GM19328 (cell line): ENCODE results near the gene RNF130.
"Not testable (repeated sequence)": the region's sequence is repeated elsewhere in the genome, so short reads cannot be mapped to it uniquely, and the experiment has no call there.

Source experiments
- ATAC-seq: cut with Tn5 transposase; IDR thresholded peaks from one replicate; pipeline ENCODE4 v1.9.1; 2021; ENCODE audit warnings: mild to moderate bottlenecking, moderate library complexity; ENCODE audit not compliant: unreplicated experiment

Gene RNF130

GRCh38 chr5:180026320-180026719 is 45.2 kb downstream of the RNF130 start:
- ATAC-seq = no peak

DNA sequence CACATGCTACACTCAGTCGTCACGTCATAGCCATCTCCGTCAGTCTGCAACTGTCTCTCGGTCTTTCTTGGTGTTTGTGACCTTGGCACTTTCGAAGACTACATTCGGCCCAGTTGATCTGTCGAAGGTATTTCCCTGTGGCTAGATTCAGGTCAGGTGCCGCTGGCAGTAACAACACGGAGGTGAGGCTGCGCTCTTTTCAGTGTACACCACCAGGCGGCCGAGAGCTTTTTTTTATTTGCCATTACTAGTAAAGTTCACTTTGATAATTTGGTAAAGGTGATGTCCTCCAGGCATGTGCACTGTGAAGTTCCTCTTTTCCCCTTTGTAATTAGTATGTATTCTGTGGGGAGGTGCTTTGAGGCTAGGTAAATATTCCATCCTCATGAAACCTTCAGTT is 49.7 kb downstream of the RNF130 start:
- no peak for ATAC-seq

GRCh38 chr5:180020176-180020575 is 51.4 kb downstream of the RNF130 start:
- no peak for ATAC-seq

DNA sequence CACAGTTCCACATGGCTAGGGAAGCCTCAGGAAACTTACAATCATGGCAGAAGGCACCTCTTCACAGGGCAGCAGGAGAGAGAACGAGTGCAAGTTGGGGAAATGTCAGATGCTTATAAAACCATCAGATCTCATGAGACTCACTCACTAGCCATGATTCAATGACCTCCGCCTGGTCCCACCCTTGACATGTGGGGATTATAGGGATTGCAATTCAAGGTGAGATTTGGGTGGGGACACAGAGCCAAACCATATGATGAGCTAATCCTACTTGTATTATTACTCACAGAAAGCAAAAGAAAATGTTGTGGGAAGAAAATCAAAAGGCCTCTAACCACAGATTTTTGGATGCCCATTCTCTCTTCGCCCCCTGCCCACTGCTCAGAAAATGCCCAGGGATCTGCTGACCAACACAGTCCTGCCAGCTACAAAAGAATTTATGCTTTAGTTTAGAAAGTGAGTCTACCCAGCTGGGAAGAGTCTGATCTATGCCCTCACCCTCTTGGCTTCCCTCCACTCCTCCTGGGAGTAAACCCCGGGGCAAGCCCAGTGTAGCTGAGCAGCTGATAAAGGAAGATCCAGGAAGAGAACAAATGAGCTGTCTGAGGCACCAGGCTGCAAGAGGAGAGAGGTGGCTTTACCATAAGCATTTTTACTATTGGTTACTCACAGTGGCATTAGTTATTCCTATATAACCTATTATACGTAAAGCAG is 53.1 kb downstream of the RNF130 start:
- ATAC-seq = no peak

GRCh38 chr5:180015523-180015922 is 56.0 kb downstream of the RNF130 start:
- ATAC-seq = not testable (repeated sequence)

DNA sequence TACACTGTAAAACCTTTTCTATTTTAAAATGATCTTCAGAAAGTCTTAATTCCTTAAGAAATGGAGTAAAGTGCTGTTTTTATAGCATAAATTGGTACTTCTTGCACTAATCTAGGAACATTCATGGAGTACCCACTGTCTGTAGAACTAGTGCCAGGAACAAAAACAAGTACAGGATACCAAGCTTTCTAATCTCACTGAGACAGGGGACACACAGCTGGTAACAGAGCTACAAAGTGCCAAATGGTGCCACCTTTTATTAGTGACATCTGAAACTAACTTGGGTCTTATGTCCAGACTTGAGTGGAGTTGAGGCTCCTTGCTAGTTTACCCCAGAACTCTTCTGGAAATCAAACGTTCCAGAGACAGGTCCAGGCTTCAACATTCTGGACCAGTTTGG is 57.9 kb downstream of the RNF130 start:
- no peak for ATAC-seq

DNA sequence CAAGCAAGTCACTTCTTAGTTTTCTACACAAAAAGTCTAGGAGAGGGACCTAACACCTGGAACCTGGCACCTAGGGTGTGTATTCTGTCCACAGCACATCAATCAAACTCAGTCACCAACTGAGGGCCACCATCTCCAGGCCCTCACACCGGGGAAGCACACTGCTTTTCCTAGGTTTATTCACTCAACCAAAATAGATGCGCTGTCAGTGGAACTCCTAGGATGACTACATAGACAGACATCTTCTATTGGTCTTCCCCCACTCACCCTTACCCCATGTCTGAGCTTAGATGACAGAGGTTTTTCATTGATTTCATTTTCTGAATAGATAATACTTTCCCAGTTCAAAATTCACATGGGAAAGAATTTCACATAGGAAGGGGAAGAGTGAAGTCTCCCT is 59.2 kb downstream of the RNF130 start:
- ATAC-seq = no peak

DNA sequence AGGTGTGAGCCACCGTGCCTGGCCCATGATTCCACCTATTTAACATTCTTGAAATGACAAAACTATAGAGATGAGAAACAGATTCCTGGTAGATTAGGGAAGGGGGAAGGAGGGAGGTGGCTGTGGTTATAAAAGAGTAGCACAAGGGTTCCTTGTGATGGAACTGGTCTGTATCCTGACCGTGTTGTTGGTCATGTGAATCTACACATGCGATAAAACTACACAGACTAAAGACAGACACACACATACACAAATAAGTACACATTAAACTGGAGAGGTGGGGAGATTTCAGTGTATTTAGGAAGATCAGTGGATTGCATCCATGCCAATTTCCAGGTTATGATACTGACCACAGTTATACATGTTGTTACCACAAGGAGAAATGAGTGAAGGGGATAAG is 60.9 kb downstream of the RNF130 start:
- ATAC-seq = no peak

DNA sequence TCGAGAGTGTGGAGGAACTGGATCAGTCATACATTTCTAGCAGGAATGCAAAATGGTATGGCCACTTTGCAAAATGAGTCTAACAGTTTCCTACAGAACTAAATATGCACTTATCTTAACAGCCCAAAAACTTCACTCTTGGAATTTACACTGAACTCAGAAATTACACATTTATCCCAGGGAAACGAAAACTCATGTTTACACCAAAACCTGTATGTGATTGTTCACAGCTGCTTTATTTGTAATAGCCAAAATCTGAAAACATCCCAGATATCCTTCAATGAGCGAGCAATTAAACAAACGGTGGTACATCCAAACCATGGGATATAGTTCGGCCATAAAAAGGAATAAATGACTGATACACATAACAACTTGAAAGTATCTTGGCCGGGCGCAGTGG is 62.0 kb downstream of the RNF130 start:
- no peak for ATAC-seq

DNA sequence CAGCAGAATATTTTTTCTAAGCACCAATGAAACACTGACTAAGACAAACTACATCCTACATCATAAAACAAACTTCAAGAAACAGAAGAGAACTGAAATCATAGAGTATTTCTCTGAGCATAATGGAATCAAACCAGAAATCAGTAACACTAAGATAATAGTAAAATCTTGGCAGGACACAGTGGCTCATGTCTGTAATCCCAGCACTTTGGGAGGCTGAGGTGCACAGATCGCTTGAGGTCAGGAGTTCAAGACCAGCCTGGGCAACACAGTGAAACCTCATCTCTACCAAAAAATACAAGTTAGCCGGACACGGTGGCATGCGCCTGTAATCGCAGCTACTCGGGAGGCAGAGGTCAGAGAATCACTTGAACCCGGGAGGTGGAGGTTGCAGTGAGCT is 63.1 kb downstream of the RNF130 start:
- no peak for ATAC-seq

- no peak for ATAC-seq
These were observed 64.0 kb downstream of the RNF130 start for GRCh38 chr5:180007582-180007981.

GRCh38 chr5:180006141-180006540 is 65.4 kb downstream of the RNF130 start:
- ATAC-seq = no peak

DNA sequence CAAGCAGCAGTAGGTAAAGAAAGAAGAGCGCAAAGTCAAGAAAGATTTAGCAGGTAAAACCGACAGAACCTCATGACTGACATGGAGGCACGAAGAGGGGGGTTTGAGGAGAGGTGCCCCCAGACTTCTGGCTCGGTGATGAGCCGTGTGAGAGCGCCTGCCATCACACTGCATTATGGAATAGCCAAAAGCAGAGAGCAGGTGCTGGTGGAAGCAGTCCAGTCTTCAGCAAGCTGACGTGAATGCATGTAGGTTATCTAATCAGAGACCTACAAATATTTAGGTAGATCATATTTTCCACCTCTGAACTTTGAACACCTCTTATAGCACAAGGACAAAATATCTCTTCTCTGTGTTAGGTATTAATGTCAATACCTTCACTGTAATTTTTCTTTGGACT is 68.4 kb downstream of the RNF130 start:
- no peak for ATAC-seq

GRCh38 chr5:180001742-180002141 is 69.8 kb downstream of the RNF130 start:
- ATAC-seq = no peak

DNA sequence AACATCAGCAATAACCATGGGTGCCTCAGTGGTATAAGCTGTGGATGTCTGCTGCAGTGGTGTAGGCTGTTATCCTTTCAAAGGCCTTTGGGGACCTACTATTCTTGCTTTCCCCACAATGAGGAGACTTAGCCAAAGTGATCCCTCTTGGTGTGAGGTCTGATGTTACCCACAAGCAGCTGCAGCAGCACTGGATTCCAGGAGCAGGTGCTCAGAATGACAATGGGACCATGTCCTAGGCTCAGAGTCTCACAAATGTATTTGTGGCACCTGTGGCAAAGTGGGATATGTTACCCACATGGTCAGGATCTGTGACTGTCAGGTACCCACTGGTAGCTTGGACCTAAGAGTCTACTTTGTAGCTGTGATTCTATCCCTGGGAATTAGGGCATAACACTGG is 70.4 kb downstream of the RNF130 start:
- no peak for ATAC-seq

GRCh38 chr5:179998485-179998884 is 73.1 kb downstream of the RNF130 start:
- ATAC-seq = no peak

GRCh38 chr5:179994583-179995323 is 76.8 kb downstream of the RNF130 start:
- no peak for ATAC-seq

DNA sequence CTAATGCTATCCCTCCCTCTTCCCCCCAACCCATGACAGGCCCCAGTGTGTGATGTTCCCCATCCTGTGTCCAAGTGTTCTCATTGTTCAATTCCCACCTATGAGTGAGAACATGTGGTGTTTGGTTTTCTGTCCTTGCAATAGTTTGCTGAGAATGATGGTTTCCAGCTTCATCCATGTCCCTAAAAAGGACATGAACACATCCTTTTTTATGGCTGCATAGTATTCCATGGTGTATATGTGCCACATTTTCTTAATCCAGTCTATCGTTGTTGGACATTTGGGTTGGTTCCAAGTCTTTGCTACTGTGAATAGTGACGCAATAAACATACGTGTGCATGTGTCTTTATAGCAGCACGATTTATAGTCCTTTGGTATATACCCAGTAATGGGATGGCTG is 78.7 kb downstream of the RNF130 start:
- not testable (repeated sequence) for ATAC-seq

GRCh38 chr5:179991106-179991505 is 80.5 kb downstream of the RNF130 start:
- ATAC-seq = no peak

DNA sequence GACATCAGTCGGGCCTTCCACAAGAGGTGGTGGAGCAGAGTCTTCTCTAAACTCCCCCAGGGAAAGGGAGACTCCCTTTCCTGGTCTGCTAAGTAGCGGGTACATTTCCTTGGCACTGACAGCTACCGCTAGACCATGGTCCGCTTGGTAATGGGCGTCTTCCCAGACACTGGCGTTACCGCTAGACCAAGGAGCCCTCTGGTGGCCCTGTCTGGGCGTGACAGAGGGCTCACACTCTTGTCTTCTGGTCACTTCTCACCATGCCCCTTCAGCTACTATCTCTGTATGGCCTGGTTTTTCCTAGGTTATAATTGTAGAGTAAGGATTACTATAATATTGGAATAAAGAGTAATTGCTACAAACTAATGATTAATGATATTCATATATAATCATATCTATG is 81.0 kb downstream of the RNF130 start:
- not testable (repeated sequence) for ATAC-seq

DNA sequence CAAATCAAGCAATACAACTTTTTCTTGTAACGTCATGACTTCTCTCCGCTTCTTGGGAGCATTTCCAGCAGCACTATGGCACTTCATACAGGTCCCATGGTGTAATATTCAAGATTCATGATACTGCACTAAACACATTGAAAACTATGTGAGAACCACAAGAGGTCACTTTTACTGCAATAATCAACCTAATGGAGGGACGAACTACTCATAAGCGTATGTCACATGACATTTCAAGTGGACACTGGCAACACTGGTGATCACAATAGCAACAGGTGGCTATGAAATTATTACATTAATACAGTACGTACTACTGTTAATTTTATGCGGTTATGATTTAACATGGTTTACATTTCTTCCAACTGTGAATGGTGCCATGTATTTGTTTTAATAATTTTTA is 85.2 kb downstream of the RNF130 start:
- ATAC-seq = no peak

- ATAC-seq = no peak
These were observed 89.9 kb downstream of the RNF130 start for GRCh38 chr5:179981636-179982035.

DNA sequence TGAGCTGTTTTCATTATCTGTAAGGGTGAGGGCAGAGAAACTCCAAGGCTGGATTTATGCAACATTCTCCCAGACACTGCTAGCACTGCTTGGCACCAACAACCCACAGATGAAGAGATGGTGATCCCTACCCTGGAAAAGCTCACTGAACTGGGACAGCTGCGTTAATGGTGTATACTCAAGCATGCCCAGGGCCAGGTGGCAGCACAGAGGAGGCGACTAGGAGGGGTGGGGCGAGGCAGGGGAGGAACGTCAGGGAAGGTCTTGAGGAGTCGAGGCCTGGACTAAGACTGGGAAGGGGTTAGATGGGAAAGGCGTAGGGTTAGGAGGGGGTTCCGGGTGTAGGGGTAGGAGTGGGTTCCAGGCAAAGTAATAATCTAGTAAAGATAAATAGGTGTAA is 90.8 kb downstream of the RNF130 start:
- ATAC-seq = no peak
